Activated T-helper 1 cell treated with Interleukin-2 at 50 U/mL for 16 hours (primary cell): ENCODE data around the gene KLHL6.
"Not testable (repeated sequence)": the region's sequence is repeated elsewhere in the genome, so short reads cannot be mapped to it uniquely, and the experiment has no call there.

ENCODE experiments used
- DNase-seq: peaks from one replicate; pipeline ENCODE4 v3.0.0-alpha.2; 2020; ENCODE audit warnings: low read depth

Gene KLHL6

GRCh38 chr3:183532620-183533411, 22.7 kb downstream of the KLHL6 start:
- DNase-seq: no peak

- no peak for DNase-seq
Observed at GRCh38 chr3:183529717-183530116, 25.8 kb downstream of the KLHL6 start.

- DNase-seq: no peak
Observed at GRCh38 chr3:183529185-183529584, 26.3 kb downstream of the KLHL6 start.

- not testable (repeated sequence) for DNase-seq
Observed at GRCh38 chr3:183528758-183529157, 26.7 kb downstream of the KLHL6 start.

GRCh38 chr3:183527428-183528379, 27.8 kb downstream of the KLHL6 start:
- DNase-seq: no peak

- no peak for DNase-seq
Observed at GRCh38 chr3:183526838-183527427, 28.6 kb downstream of the KLHL6 start.

GRCh38 chr3:183524476-183524875, 31.0 kb downstream of the KLHL6 start:
- no peak for DNase-seq

DNA sequence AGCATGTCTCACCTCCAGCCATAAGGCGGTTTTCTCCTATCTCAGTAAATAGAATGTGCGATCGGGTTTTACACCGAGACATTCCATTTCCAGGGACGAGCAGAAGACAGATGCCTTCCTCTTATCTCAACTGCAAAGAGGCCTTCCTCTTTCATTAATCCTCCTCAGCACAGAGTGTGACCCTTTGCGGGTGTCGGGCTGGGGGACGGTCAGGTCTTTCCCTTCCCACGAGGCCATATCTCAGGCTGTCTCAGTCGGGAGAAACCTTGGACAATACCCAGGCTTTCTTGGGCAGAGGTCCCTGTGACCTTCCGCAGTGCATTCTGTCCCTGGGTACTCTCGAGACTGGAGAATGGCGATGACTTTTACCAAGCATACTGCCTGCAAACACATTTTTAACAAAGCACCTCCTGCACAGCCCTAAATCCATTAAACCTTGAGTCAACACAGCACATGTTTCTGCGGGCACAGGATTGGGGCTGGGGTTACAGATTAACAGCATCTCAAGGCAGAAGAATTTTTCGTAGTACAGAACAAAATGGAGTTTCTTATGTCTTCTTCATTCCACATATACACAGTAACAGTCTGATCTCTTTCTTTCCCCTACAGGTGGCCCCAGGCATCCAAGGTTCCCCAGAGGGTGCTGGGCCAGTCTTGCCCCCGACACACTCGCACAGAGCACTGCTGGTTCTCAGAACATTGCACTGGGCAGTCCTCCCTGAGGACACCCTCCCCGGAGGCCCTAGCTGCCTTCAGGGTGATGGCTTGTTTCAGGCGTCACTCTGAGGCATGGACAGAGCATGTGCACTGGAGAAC, 34.6 kb downstream of the KLHL6 start:
- not testable (repeated sequence) for DNase-seq

GRCh38 chr3:183520295-183520694, 35.2 kb downstream of the KLHL6 start:
- DNase-seq: not testable (repeated sequence)

DNA sequence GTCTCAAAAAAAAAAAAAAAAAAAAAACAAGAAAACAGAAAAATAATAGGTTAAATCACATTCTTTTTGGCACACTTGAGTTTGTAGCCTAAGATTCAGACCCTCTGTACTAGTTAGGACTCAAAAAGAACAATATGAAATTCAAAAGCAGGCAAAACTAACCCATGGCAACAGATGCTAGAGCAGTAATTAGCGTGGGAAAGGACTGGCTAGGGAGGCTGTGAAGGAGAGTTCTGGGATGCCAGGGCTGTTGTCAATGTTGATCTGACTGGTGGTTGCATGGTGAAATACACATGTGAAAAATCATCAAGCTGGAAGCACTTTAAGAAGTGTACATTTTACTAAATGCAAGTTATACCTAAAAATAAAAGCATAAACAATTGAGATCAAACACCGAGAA, 35.6 kb downstream of the KLHL6 start:
- no peak for DNase-seq

DNA sequence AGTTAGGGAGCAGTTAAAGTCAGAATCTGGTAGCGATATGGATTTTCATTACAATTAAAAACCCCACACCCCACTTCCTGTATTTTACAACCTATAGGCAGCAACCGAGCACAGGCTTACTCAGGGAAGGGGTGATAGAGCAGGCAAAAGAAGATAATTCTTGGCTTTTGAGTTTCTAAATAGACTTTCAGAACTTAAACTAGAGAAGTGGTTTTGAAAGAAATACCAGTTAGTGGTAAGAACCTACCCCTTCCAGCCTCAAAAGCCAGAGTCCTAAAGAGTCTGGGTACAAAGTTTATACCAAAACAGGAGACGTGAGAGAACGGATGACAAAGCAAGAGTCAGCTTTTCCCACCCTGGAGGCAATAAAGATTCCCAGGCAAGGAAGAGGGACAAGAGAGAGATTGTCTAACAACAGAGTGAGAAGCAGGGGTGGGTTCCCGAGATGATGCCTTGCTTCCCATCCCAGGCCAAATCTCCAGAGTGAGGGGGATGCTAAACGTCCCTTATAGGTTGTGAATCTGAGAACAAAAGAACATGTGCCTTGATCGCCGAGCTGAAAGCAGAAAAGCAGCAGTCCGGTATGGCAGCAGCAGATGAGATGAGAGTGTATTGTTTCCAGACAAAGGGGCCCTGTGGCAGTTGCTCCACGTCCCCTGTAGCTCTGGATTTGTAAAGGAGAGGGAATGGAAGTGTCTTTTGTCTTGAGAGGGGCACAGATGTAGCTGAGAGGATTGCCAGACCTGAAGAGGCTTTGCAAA, 36.8 kb downstream of the KLHL6 start:
- no peak for DNase-seq

GRCh38 chr3:183517607-183518006, 37.9 kb downstream of the KLHL6 start:
- no peak for DNase-seq

DNA sequence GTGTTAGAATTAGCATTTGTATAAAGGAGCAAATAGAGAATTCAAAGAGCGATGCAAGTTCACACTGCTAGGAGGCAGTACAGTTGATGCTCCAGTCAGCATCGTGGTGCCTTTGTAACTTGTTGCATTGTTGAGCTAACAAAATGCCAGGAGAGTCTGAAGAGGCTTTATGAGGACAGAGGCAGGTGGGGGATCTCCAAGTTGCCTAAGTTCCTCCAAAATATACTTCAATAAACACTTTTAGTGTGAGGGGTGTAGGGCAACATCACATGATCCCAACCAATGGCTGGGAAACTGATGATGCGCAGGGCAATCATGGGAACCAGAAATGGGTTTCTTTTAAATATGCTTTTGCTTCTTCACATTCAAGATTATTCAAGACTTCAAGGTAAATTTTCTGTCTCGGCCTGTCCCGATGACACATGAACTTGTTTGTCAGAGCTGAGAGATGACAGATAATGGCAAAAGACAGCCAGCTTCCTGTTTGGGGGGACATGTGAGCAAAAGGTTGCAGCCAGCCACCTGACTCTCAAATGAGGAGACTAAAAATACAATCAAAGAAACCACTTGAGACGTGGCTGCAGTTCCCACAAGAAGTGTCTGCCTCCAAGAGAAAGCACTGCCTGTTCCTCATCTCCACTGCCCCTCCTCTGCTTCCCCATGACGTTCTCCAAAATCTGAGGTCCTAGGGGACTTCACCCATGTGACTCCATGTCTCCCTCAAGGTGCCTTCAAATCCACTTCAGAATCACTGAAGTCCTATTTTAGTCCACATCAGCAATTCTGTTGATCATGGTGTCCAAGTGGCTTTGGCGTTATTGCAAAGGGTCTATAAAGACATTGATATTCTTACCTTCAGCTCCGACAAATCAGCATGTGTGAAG, 39.3 kb downstream of the KLHL6 start:
- DNase-seq: peak; percentile 30

GRCh38 chr3:183514021-183514420, 41.5 kb downstream of the KLHL6 start:
- DNase-seq: no peak

DNA sequence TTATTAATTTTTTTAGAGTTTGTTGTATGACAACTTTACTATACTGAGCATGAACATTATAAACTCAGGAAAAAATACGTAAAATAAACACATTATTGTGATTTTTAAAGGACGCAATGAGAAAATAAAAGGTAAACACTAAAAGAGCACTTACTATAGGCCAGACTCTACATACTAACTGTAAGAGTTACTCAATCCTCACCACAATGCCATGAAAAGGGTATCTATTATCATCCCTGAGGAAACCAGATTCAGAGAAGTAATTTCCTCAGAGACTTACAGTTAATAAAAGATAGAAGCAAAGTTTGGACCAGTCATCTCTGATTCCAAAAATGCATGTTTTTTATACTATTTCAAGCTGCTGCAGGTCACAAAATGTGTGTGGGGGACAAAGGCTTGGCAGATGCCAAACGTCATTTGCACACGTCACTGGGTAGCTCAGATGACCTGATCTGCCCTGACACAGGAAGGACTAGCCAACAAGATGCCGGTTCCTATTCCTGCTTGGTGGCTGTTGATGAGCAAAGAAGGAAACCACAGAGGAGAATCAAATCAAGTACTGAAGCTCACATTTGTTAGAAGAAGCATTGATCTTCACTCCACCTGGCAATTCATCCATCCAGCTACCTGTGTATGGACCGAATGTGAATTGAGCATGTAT, 42.3 kb downstream of the KLHL6 start:
- DNase-seq: peak; percentile 22

- not testable (repeated sequence) for DNase-seq
Observed at GRCh38 chr3:183511286-183512131, 44.0 kb downstream of the KLHL6 start.

DNA sequence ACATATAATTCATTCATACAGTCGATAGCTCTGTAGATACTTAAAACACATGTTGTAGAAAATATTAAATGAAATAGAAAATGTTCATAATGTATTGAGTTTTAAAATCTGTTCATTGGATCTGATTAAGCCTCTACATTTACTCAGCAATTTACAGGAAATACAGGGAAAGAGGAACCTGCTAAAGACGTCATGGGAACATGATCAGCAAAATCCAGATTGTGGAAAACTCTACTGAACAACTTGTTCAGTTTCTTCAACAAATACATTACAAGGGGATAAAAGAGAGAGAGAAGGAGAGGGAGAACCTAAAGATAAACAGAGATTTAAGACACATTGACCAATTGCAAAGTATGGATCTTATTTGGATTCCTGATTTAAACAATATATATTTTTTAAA, 46.7 kb downstream of the KLHL6 start:
- no peak for DNase-seq

DNA sequence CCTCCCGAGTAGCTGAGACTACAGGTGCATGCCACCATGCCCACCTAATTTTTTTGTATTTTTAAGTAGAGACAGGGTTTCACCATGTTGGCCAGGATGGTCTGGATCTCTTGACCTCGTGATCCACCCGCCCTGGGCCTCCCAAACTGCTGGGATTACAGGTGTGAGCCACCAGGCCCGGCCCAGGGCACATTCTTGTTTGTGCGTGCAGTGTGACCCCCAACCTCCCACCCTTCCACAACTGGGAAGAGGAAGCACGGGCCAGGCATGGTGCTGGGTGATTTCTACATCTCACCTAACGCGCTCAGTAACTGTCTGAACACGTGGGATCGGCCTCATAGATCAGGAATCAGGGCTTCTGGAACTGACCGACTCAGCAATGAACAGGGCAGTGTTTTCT, 48.0 kb downstream of the KLHL6 start:
- no peak for DNase-seq
